HG02678 (cell line): Measurements from ENCODE around the gene GRK1.
"Not testable (repeated sequence)": the region's sequence is repeated elsewhere in the genome, so short reads cannot be mapped to it uniquely, and the experiment has no call there.

Source experiments
- ATAC-seq: cut with Tn5 transposase; IDR thresholded peaks from one replicate; pipeline ENCODE4 v1.9.1; 2021; ENCODE audit warnings: mild to moderate bottlenecking, moderate library complexity; ENCODE audit not compliant: unreplicated experiment

Gene GRK1

GRCh38 chr13:113666951-113667701, at the start of gene GRK1:
TSS of gene GRK1 (plus strand) at chr13:113667219. CDS start at chr13:113667387, 168 bp downstream.
- no peak for ATAC-seq

- no peak for ATAC-seq
These were observed 49.1 kb upstream of the GRK1 start for GRCh38 chr13:113617961-113618360.

GRCh38 chr13:113618455-113618854, 48.6 kb upstream of the GRK1 start:
- ATAC-seq = no peak

- no peak for ATAC-seq
These were observed 46.8 kb upstream of the GRK1 start for GRCh38 chr13:113620036-113620796.

- ATAC-seq = no peak
These were observed 46.0 kb upstream of the GRK1 start for GRCh38 chr13:113621046-113621445.

GRCh38 chr13:113621498-113621897, 45.5 kb upstream of the GRK1 start:
- ATAC-seq = not testable (repeated sequence)

GRCh38 chr13:113621986-113622550, 45.0 kb upstream of the GRK1 start:
- not testable (repeated sequence) for ATAC-seq

GRCh38 chr13:113622791-113623490, 44.1 kb upstream of the GRK1 start:
- no peak for ATAC-seq

- ATAC-seq = no peak
These were observed 43.4 kb upstream of the GRK1 start for GRCh38 chr13:113623491-113624234.

GRCh38 chr13:113624235-113624587, 42.8 kb upstream of the GRK1 start:
- ATAC-seq = no peak

GRCh38 chr13:113624640-113625304, 42.2 kb upstream of the GRK1 start:
- not testable (repeated sequence) for ATAC-seq

GRCh38 chr13:113625965-113626721, 40.9 kb upstream of the GRK1 start:
- ATAC-seq = no peak

GRCh38 chr13:113627136-113627535, 39.9 kb upstream of the GRK1 start:
- ATAC-seq = no peak

GRCh38 chr13:113628291-113629270, 38.4 kb upstream of the GRK1 start:
- no peak for ATAC-seq

GRCh38 chr13:113629866-113630265, 37.2 kb upstream of the GRK1 start:
- no peak for ATAC-seq

GRCh38 chr13:113630296-113630695, 36.7 kb upstream of the GRK1 start:
- no peak for ATAC-seq

- no peak for ATAC-seq
These were observed 36.2 kb upstream of the GRK1 start for GRCh38 chr13:113630804-113631203.
